Gastrocnemius medialis (tissue), 4 donors: ENCODE data around the gene DCBLD2.

Experiments
- CTCF ChIP-seq, 5 experiments: fragments of 450-650 bp in 3 of 5; fragments of 200-600 bp in 2 of 5; sonication (generic) in 2 of 5; IDR thresholded peaks in 4 of 5; conservative IDR thresholded peaks in 1 of 5; 1 replicate in 4 of 5; 2 replicates in 1 of 5; pipeline ENCODE4 v1.5.1; 2016 to 2019; ENCODE audit warnings: antibody characterized with exemption in 5 of 5, mild to moderate bottlenecking in 3 of 5, moderate library complexity in 3 of 5
- POLR2A ChIP-seq, 2 donors: fragments of 450-650 bp; IDR thresholded peaks; one replicate each; pipeline ENCODE4 v1.6.1; 2017; ENCODE audit warnings: antibody characterized with exemption in 2 of 2, mild to moderate bottlenecking in 2 of 2, moderate library complexity in 2 of 2

- no peak for TF ChIP-seq POLR2A (IDR thresholded peaks at IDR 0.05)
- no peak for TF ChIP-seq CTCF (IDR thresholded peaks at IDR 0.05 in 4 of 5, conservative IDR thresholded peaks at IDR 0.05 in 1 of 5)
These were observed 155.4 kb downstream of the DCBLD2 start for GRCh38 chr3:98746122-98746521.
